ENCODE results near the gene NPIPB8.
"Not testable (repeated sequence)": the region's sequence is repeated elsewhere in the genome, so short reads cannot be mapped to it uniquely, and the experiment has no call there.

NPIPB8 gene

DNA sequence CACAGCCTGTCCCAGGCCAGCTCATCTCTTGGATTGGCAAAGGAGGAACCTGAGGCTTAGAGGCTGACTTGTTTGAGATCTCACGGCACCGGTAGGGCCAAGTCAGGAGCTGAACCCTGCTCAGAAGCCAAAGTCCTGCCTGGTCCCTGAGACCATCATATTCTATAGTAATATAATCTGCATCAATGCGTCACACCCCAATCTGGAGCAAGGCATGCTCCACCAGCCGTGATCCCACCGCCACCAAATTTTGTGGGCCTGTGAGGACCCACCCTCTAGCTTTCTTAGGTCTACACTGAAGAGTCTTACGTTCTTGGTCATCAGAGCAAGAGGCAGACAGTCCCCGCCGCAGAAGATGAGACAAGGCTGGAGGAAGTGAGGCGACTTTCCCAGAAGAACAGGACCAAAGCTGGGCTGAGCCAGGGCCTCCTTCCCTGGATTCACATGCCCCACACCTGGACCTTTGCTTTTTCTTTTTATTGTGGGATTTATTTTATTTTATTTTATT lies 30.7 kb upstream of the NPIPB8 start:
- DNase-seq = no peak

DNA sequence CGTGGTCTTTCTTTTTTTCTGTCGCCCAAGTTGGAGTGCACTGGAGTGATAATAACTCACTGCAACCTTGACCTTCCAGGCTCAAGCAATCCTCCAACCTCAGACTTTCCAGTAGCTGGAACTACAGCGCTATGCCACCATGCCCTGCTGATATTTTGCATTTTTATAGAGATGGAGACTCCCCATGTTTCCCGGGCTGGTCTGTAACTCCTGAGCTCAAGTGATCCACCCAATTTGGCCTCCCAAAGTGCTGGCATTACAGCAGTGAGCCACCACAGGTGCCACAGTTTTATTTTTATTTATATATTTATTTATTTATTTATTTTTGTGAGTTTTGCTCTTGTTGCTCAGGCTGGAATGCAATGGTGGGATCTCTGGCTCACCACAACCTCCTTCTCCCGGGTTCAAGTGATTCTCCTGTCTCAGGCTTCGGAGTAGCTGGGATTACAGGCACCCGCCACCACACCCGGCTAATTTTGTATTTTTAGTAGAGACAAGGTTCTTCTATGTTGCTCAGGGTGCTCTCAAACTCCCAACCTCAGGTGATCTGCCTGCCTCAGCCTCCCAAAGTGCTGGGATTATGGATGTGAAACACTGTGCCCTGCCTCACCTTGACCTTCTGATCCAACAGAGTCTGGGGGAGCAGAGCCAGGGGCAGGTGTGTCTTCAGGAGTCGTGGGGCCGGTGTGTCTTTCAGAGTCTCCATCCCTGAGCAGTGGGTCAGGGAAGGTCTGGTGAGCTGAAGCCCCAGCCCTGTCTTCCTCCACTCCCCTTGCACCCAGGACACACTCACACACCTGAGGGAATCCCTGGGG lies 30.0 kb upstream of the NPIPB8 start:
- DNase-seq = not testable (repeated sequence)

DNA sequence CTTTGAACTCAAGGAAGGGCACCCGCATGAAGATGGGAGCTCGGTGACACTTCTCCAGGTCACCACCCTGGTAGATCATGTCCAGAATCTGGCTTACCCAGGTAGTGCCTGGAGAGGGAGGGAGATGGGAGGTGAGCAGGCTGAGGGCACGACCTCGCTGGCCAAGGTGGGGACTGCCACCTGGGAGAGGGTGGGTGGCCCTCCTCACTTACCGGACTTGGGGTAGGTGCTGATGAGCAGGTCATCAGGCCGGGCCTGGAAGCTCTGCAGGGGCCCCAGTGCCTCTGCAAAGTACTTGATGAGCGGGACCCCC lies 29.4 kb upstream of the NPIPB8 start:
- DNase-seq = not testable (repeated sequence)

DNA sequence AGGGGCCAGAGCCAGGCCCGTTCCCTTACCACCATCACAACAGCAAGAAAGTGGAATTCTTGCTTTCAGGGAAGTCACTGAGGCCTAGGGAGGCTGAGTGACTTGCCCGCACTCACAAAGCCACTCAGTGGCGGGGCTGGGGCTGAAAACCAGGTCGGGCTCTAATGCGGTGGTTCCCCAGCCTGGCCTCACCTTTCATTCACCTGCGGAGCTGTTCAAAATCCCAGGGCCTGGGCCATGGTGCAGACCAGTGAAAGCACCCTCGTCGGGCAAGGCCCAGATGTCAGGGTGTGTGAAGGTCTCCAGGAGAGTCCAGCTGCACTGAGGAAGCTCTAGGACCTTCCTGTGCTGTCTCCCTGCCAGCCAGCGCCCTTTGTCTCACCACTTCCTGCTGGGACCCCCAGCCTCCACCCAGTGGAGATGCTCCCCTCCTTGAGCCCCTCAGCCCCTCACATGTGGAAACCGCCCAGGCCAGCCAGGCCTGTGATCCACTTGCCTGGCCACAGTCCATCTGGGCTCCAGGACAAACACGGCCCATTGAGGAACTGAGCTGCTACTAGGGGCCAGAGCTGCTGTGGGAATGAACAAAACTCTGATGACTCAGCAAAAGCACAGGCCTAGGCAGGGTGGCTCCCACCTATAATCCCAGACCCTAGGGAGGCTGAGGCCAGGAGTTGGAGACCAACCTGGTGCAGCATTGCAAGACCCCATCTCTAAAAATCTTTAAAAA lies 28.8 kb upstream of the NPIPB8 start:
- DNase-seq = not testable (repeated sequence)

DNA sequence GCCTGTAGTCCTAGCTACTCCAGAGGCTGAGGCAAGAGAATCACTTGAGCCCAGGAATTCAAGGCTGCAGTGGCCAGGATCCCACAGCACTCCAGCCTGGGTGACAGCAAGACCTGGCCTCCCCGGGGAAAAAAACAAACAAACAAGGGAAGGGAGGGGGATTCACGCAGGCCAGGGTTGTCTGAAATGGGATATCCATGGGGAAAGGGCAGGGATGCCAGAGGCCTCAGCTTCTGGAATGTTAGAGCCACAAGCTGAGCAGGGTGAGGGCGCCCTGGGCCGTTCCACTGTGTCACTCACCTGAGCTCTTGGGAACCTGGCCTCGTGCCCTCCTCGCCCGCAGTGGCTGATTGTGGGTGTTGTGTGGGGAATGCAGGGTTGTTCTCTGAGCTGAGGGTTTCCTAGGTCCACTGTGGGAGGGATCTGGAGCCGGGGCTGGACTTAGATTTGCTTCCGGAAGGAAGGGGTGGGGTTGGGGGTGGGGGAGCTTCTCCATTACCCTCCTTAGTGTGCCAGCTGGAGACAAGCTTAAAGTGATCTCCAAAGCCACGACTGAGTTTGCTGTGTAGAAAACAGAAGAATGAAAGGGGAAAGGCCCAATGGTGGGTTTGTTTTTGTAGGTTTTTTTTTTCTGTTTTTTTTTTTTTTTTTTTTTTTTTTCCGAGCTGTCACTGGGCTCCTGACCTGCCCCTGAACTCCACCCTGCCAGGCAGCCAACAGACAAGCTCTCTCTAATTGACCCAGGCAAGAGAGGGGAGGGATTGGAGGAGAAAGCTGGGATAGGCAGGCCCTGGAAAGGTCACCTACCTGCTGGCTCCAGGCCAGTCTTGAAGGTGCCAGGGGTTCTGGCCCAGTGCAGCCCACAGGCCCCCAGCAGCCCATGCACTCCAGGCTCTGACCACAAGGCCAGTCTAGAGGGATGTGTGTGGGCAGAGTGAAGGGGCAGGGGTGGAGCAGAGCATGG lies 28.0 kb upstream of the NPIPB8 start, which contains the start of gene SULT1A1:
Gene SULT1A1, minus strand, starts transcription at position 414 of the 964 bp plus-strand sequence. CDS start 1,189 bp downstream, outside the sequence.
- DNase-seq = peak in 1 of 6 experiments; percentile 13

DNA sequence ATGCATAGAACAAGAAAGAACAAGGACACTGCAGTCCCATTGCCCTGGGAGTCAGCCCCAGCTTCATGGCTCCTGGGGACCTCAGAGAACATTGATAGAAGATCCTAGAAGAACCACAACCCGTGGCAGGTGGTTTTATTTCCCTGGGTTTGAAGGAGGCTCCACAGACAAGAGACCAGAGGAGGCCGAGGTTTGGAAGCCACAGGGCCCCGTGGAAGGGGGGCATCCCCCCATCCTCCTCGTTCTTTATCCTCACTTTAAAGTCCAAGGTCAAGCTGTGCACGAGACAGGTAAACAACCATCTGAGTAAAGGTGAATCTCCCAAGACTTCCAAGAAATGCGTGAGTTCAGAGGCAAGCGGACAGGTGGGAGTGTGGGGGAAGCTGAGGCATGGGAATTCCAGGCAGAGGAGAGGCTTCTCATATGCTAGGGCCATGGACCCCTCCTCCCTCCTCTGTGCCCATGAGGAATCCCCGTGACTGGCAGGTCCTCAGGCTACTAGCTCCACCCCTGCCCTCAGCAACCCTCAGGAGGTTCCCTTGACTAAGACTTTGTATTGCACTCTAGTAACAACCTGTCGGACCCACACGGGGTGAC lies 27.2 kb upstream of the NPIPB8 start:
- no peak for DNase-seq

DNA sequence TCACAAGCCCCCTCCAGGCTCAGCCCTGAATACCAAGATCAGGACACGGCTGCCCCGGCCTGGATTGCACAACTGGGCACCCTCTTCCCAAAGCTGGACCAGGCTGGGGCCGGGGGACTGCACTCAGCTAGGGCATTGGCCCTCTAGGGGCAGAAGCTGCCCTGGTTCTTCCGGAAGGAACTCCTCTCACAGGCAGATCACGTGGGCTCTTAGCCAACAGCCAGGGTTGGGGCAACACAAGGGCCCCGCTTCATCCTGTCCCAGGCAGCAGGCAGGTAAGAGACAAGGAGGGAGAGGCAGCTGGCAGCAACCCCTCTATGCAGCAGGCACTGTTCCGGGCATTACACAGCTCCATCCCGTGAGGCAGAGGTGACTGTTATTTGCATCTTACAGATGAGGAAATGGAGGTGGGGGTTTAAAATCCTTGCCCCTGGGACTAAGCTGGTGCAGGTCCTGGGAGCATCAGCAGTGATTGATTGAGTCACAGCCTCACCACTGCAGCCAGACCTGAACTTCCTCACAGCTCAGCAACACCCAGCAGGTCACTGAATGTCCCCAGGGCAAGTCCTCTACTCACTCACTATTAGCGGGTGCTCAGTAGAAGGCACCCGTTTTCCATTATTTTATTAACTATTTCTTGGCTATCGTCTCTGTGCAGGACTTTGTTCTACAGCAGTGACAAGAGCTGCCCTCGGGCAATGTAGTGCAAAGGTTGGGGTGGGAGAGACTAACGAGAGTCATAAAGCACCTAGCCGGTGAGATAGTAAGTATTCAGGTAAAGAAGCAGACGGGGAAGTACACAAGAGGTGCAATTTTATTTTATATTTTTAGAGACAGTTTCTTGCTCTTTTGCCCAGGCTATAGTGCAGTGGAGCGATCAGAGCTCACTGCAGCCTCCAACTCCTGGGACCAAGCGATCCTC lies 25.2 kb upstream of the NPIPB8 start:
- not testable (repeated sequence) for DNase-seq

DNA sequence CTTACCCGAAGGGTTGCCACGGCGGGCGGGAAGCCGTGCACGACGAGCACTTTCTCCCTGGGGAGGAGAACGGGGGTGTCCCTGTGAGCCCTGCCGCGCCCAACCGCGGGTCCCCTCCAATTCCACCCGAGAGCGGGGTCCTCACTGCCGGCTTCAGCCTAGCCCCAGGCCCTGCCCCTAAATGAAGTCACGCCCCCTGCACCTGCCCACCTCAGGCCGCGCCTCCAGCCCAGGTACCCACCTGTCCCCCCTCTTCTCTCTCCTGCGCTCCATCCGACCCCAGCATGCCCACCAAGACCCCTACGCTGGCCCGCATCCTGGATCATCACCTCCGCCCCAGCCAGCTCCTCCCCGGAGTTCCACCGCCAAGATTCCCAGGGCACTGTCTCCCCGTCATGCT lies 24.0 kb upstream of the NPIPB8 start:
- DNase-seq = not testable (repeated sequence)

DNA sequence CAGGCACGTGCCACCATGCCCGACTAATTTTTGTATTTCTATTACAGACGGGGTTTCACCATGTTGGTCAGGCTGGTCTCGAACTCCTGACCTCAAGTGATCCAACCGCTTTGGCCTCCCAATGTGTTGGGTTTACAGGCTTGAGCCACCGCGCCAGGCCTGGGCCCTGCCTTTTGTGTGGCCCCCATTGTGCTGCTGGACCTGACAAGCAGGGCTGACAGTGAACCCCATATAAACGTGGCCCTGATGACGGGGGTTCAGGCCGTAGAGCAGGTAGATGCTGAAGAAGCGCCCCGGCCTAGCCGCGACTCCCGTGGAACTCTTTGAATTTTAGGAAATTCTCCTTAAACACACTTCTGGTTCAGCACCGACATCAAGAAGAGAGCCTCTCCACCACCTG lies 23.3 kb upstream of the NPIPB8 start:
- DNase-seq = not testable (repeated sequence)

DNA sequence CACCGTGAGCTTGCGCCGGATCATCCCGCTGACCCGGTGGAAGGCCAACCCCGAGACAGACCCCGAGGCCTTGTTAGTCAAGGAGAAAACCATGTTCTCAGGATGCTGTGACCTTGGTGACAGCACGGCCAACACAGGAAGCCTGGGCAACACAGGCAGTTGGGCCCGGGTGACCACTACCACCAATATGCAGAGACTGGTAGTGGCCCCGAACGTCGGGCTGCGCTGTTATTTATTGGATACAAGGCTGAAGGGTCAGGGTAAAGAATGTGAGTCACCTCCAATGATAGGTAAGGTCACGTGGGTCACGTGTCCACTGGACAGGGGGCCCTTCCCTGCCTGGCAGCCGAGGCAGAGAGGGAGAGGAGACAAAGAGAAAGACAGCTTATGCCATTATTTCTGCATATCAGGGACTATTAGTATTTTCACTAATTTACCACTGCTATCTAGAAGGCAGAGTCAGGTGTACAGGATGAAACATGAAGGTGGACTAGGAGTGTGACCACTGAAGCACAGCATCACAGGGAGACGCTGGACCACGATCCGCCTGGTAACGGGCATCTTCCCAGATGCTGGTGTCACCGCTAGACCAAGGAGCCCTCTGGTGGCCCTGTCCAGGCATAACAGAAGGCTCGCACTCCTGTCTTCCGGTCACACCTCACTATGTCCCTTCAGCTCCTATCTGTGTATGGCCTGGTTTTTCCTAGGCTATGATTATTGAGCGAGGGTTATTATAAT lies 22.2 kb upstream of the NPIPB8 start:
- DNase-seq = peak in 2 of 6 experiments; percentile 4 to 13

DNA sequence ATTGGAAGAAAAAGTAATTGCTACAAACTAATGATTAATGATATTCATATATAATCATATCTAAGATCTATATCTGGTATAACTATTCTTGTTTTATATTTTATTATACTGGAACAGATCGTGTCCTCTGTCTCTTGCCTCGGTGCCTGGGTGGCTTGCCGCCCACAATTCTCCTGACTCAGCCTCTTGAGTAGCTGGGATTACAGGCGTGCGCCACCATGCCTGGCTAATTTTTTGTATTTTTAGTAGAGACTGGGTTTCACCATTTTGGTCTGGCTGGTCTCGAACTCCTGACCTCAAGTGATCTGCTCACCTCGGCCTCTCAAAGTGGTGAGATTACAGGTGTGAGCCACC lies 21.7 kb upstream of the NPIPB8 start:
- DNase-seq = not testable (repeated sequence)

DNA sequence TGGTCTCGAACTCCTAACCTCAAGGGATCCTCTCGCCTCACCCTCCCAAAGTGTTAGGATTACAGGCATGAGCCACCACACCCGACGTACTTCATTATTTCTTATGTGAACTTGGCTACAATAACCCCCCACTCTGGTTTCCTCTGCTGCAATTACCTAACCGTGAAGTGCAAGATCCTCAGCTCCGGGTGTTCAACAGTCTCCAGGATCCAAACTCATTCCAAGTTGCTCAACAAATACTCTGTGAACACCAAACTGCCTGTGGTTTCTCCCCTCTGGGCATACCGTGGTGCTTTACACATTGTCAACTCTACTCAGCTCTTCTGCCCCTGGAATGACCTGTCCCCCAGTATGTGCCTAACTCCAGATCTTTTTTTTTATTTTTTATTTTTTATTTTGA lies 21.2 kb upstream of the NPIPB8 start:
- no peak for DNase-seq

DNA sequence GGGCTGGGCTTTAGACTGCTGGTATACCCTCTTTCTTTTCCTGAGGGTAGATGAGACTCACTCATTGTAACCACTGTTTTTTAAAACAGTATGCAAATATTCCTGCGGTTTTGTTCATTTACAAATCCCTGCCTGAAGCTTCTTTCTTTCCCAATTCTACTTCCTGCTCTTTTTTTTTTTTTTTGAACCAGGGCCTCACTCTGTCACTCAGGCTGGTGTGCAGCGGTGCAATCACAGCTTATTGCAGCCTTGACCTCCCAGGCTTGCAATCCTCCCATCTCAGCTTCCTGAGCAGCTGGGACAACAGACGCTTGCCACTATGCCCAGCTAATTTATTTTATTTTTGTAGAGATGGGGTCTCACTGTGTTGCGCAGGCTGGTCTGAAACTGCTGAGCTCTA lies 20.0 kb upstream of the NPIPB8 start:
- no peak for DNase-seq

DNA sequence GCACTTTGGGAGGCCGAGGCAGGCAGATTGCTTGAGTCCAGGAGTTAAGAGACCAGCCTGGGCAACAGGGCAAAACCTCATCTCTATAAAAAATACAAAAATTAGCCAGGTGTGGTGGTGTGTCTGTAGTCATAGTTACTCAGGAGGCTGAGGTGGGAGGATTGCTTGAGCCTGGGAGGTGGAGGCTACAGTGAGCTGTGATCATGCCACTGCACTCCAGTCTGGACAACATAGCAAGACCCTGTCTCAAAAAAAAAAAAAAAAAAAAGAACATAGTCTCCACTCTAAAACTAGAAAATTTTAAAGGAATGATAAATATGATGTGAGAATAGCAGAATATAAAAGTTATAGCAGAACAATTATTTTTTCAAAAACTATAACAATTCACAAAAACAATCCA lies 17.5 kb upstream of the NPIPB8 start:
- not testable (repeated sequence) for DNase-seq

DNA sequence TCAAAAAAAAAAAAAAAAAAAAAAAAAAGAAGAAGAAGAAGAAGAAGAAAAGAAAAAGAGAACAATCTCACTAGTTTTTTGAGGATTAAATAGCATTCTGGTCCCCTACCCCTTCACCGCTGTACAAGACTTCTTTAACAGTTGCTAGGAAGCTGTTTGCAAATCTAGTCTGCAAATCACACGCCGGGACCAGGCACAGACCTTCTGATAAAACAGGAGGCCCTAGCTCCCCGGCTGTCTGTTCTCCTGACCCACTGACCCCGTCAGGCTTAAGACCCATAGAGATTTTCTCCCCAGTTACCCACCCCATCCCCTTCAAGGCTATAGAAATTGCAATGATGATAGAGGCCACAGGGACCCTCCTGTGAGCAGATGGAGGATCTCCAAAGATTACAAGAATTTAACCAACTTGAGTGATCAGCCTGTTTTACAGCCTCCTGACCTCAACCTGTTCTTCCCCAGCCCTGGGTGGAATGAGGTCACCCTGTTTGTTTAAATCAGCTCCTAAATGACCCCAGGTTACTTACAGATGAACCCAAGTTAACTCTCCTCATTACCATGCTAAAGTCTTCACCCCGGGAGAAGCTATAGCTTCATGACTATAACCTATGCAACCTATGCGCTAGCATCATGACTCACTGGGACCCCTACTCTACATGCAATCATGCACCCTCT lies 16.2 kb upstream of the NPIPB8 start:
- DNase-seq = no peak

DNA sequence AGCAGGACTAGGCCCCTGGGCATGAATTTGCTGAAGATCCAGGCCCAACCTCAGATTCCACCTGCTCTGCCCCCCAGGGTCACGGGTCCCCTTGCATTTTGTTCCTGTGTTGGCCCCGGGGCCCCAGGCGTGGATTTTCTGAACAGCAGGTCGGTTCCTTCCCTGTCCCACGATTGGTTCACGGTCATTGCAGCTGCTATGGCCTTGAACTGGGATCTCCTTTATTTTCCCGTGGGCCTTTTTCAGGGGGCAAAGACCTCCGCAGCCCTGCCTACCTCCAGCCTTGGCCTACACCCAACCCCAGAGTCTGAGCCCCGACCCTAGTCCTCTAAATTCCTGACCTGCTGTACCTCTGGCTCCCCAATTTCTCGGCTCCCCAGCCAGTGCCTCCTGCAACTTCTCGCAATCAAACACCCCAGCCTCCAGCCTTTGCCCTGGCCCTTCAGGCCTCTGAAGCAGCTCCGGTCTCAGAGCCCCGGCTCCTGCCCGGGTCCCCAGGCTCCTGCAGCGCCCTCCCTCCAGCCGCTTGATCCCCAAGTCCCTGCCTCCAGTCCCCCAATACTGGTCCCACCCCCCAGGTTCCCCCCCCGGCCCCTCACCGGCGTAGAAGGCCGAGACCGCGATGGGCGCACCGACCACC lies 15.2 kb upstream of the NPIPB8 start:
- peak in 1 of 6 experiments; percentile 28 for DNase-seq

DNA sequence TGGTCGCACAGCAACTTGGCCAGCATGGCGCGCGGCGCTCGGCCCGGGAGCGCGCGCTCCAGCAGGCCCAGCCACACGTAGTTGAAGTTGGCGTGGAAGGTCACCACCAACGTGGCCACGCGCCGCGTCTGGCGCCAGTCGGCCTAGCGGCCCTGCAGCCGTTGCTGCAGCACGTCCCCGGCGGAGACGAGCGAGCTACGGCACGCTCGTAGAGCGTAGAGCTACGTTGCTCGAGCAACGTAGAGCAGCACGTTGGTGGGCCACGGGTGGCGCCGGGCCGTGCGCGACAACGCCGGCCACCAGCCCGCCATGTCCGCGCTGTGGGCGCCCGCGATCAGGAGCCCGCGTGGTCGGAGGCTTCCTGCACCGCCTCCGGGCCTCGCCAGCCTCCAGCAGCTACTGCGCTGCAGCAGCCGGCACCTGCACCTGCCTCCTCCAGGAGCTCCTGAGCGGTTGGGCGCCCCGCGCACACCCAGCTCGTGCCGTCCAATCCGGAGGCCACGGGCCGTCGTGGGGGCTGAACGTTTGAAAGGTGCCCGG lies 14.6 kb upstream of the NPIPB8 start:
- peak; percentile 48 to 71 (median 62) for DNase-seq

DNA sequence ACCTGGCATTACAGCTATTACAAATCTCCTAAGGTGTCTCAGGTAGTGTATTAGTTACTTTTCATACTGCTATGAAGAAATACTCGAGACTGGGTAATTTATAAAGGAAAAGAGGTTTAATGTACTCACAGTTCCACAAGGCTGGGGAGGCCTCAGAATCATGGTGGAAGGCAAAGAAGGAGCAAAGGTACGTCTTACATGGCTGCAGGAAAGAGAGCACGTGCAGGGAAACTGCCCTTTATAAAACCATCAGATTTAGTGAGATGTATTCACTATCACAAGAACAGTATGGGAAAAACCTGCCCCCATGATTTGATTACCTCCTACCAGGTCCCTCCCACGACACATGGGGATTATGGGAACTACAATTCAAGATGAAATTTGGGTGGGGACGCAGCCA lies 7.0 kb upstream of the NPIPB8 start:
- not testable (repeated sequence) for DNase-seq
